ENCODE data around the gene SRGAP3.
A peak's percentile ranks its signal among the peaks of the same experiment; 100 is the strongest.
"Not testable (repeated sequence)": the region's sequence is repeated elsewhere in the genome, so short reads cannot be mapped to it uniquely, and the experiment has no call there.

Gene SRGAP3

DNA sequence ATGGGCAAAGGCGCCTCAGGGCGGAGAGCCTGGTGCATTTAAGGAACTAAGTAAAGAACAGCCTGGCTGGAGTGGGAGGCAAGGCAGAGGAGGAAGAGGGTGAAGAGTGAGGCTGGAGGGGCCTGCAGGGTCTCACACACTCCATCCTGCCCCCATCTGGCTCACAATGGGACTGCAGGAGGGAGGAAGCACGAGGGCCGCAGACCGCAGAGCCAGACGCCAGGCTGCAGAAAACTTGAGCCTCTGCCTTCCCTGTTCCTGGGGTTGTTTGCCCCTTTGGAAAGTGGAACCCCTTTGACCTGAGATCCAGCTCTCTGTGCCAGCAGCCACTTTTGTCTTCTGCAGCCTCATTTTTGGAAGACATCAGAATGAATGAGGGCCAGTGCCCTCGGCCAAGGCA, 138.0 kb downstream of the SRGAP3 start:
- no peak for DNase-seq (ENCODE audit: low read depth)

DNA sequence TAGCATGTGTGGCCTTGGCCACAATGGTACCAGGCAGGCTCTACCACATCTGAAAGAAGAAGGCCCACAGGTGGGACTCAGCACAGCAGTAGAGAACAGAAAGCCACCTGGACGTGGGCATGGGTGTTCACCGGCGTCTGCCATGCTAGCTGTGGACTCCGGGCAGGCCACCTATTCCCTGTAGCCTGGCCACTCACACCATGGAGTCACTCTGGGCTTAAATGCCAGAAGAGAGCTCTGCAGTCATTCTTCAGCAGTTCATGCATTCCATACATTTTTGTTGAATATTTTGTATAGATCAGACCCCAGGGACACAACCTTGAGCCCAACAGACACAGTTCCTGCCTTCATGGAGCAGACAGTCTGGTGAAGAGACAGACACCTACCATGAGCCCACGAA, 138.6 kb downstream of the SRGAP3 start:
- no peak for DNase-seq (ENCODE audit: low read depth)

DNA sequence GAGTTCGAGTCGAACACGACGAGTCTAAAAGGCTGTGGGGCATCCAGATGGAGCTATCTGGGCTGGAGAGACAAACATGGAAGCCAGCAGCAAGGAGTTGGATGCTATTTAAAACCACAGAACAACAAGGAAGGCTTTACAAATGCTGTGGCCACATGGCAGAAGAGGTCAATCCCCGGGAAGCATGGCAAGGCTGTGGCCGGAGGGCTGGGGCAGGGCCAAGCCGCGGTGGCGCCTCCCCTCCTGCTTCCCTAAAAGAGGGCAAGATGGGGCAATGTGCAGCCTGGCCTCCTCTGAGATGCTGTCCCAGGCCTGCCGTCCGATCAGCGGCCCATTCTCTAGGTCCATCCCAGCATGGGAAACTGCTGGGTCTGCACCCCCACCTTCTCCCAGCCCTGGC, 139.1 kb downstream of the SRGAP3 start:
- no peak for DNase-seq (ENCODE audit: low read depth)

DNA sequence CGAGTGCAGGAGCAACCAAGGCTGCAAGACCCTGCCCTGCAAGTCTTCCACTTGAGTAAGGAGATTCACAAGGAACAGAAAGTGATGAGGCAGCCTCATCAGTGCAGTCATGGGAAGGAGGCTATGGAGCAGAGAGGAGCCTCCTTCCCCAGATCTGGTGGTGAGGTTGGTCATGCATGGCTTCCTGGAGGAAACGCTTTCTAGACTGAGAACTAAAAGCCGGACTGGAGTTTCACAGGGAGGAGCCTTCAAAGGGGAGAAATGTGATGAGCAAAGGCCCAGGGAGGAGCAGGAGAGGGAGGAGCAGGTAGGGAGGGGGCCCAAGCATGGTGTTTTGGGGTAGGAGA, 139.9 kb downstream of the SRGAP3 start:
- no peak for DNase-seq (ENCODE audit: low read depth)

DNA sequence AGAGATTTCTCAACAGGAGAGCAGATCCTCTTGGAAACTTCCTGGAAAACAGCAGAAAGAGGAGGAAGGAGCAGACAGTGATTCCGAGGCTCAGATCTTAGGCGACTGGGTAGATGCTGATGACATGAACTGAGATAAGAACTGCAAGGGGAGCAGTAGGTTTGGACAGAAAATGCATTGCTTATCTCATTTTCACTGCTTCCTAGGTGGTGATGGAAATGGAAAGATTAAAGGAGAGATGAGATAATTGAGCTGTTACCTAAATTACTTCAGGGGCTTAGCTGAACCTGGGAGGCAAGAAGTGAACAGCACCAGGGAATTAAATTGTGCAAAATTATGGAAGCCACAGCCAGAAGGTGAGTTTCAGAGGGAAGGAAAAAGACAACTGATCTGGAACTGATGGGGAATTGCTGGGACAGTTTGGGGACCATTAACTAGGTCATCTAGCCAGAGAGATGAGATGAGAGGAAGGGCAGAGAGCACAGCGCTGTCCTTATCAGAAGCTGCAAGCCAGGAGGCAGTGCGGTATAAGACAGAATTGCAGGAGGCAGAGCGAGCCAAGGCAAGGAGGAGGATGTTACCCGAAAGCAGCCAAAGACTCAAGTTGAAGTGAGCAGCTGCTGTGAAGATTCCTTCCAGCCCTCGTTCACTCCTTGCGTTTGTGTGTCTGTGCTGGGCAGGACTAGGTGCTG, 140.4 kb downstream of the SRGAP3 start:
- DNase-seq (ENCODE audit: low read depth): no peak

DNA sequence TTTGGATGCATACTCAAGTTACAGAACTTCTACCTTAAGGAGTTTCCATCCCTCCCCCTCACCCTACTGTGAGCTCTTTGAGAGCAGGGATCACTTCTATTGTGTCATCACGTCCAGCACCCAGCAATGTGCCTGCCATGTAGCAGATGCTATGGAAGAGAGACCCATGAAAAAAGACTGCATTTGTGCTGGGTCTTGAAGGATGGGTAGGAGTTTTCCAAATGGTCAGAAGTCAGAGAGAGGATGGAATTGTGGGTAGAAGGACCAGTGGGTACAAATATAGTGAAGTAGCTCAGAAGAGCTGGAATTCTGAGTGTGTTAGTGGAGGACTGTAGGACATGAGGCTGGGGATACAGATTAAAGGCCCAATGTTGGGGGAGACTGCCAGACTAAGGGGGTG, 141.7 kb downstream of the SRGAP3 start:
- no peak for DNase-seq (ENCODE audit: low read depth)

DNA sequence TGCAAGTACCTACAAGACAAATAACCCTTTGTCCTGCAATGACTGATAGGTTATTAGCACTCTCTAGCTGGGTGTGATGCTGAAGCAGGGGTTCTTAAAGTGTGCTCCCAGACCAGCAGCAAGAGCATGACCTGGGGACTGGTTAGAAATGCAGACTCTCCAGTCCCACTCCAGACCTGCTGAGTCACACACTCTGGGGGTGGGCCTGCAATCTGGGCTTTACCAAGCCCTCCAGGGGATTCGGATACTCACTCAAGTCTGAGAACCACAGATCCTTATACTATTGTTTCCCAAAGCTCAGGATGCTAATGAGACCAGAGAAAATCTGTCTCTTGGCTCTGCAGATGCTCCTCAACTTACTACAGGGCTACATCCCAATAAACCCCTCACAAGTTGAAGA, 144.0 kb downstream of the SRGAP3 start:
- DNase-seq (ENCODE audit: low read depth): no peak

DNA sequence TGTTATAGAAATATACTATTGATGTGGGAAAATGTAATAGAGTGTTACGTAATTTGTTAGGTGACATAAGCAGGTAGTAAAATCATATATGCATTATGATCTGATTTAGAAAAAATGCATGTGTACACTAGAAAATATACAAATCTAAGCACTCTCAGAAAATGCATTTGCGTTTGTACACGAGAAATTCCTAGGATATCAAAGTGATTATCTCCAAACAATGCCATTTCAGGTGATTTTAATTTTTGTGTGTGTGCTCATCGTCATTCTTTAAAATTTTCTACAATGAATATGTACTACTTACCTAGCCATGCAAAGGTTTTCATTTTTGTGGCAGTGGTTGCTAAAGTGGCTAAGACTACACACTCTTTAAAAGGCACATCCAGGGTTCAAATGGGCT, 145.3 kb downstream of the SRGAP3 start:
- DNase-seq (ENCODE audit: low read depth): no peak

DNA sequence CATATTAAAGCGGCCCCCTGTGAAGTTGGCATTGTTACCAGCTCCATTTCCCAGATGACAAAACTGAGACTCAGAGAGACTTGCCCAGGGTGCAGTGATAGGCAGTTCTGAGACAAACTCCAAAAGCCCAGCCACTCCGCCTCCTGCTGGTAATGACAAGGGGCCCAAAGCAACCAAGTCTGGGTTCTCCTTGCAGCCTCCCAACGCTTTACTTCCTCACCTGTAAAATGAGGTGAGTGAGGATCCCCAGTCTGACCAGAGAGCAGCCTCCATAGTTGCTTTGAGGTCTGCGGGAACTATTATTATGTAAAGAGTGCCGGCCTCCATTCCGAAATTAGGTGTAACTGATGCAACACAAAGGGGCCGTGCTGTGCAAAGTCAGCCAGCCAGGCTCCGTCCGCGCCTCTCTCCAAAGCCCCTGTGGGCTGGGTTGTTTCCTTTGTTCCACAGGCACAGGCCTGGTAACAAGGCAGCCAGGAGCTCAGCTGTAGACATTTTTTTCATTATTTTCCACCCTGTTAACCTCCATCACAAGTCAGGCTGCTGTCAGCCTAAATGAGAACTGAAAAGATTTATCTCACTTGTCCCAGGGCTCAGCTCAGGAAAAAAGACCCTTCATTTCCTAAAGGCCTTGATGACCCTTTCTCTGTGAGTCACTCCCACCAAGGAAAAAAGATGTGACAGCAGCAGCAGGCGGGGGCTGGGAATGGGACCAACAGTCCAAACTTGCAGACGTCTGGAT, 147.0 kb downstream of the SRGAP3 start:
- DNase-seq (ENCODE audit: low read depth): no peak

DNA sequence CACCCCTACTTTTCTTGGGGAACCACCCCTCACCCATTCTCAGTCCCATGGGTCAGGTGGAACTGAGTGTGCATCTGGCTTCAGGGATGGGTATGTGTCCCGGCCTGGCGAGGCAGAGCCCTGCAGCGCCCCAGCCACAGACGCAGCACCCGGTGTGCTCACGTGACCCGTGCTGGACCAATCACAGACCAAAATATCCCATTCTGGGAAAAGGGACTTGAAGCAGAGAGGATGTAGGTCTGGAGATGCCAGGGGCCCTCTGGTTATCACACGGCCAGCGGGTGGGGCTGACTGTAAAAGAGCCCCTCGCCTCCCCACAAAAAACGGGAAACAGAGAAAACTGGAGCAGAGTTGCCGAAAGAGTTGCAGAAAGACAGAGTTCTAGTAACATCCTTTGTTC, 148.2 kb downstream of the SRGAP3 start:
- DNase-seq (ENCODE audit: low read depth): no peak

DNA sequence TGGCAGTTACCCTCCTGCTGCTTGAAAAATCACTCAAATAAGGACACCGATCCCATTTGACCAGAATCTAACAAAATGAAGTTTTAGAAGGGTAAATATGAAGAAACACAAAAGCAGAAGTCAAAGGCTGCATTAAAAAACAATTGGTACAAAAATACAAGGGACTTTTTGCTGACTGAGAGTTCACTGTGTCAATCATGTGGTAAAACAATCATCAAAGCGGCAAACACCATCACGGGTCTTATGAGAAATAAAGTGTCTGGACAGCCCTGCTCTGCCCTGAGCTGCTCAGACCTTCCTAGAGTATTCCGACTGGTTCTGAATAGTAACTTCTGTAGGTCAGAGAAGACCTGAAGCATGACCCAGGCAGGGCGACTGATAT, 148.9 kb downstream of the SRGAP3 start:
- DNase-seq (ENCODE audit: low read depth): no peak

DNA sequence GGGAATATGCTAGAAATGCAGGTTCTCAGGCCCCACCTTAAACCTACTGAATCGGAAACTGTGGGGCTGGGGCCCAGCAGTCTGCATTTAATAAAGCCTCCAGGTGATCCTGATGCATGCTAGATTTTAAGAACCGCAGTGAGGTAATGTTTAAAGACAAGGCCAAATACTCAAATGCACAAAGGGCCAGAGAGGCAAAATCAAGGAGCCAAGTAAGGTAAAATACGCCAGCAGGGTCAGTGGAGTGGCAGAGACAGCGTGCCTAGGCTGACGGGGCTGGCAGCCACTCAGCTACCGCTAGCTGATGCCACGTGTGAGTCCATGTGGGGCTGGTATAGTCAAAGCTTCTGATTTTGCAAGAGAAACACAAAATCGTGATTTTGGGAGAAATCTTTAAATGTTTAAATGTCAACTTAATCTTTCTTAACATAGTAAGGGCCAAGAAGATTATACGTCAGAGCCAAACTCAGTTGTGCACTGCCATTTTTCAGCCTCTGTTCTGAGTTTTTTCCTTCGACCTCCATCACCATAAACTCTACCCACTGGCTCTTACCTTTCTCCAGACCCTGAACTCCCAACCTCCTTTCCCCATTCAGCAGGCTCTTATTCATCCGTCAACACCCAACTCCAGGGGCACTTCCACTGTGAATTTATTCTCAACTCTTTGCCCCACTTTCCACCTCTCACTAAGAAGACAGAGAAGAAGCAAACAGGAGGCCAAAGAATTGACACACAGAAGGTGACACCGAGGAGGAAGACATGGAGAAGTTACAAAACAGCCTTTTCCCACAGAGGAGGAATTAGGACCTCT, 149.5 kb downstream of the SRGAP3 start:
- DNase-seq (ENCODE audit: low read depth): no peak

DNA sequence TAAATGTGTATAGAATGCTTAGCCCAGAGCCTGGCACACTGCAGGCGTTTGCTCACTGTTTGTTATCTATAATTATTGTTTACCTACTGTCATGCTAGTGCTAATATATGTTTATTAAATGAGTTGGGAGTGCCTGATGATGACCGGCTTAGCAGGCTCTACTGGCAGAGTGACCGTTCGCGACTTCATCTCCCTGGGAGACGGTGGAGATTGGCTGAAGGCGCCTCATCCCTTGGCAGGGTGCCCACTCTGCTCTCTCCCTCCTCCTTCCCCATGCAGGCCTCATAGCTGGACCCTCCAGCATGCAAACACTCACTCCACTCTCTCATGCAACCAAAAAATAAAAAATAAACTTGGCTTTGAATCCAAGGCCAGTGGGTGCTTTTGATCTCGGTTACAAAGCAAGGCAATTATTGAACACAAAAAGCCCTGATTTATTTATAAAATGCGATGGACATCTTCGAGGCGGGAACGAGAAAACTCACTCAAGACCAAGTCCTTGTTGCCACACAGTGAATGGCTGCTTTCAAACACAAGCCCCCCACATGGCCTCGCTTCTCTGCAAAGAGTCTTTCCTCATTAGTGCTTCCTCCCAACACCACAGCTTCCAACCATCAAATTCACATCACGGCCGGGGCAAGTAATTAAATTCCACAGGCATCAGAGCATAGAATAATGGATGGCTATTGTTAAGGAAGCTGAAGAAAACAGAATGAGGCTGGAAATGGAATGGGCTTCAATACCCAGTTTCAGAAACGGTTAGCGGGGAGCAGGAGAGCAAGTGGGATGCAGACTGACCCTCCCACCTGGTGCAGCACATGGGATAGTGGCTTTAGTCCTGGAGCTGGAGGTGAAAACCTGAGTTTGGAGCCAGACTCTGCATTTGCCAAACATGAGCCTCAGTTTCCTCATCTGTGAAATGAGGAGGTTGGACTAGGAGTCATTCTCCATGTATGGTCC, 150.4 kb downstream of the SRGAP3 start:
- DNase-seq (ENCODE audit: low read depth): no peak

DNA sequence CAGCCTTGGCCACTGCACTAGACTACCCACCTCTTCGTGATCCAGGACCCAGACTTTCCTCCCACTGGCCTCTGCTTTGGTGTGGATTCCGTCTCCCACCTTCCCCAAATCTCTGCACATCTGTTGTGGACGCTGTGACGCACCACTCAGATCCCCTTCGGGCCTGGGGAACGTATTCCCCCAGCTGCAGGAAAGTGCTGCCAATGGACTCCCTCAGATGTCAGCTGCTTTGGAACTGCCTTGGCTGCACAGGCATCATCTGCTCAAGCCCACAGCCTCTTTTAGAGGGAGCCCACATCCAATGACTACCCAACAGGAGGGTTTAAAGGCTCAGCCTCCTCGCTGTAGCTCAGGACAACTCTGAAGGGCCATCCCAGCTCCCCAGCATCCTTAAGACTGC, 152.0 kb downstream of the SRGAP3 start:
- no peak for DNase-seq (ENCODE audit: low read depth)

DNA sequence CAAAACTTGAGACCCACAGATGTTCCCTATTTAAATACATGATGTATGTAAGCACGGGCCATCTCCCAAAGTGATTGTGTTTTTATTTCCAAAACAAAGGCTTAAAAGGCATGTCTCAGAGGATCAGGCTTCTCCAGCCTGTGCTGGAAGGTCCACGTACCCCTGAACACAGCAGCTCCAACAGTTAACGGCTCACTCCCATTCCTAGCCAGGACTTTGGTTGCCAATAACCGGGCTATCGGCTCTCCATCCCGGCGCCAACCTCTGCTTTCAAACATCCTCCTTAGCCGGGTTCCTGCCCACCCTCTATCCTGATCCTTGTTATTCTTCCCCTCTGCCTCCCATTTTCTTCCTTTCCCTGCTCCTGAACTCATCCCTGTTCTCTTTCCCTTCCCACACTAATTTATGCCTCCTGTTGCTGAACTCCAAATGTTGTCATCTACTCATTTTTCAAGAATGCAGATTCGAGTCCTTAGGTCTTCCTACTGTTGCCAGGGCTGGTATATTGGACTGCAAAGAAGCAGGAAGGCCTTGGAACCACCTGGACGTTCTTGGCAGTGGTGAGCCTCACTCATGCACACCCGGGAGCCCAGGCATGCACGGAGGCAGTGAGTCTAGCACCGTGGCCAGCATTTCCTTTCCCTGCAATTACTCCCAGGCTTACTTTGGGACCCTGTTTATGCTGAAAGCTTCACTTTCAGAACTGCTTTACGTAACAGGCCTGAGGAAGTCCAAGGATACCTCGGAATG, 157.8 kb downstream of the SRGAP3 start:
- no peak for DNase-seq (ENCODE audit: low read depth)

DNA sequence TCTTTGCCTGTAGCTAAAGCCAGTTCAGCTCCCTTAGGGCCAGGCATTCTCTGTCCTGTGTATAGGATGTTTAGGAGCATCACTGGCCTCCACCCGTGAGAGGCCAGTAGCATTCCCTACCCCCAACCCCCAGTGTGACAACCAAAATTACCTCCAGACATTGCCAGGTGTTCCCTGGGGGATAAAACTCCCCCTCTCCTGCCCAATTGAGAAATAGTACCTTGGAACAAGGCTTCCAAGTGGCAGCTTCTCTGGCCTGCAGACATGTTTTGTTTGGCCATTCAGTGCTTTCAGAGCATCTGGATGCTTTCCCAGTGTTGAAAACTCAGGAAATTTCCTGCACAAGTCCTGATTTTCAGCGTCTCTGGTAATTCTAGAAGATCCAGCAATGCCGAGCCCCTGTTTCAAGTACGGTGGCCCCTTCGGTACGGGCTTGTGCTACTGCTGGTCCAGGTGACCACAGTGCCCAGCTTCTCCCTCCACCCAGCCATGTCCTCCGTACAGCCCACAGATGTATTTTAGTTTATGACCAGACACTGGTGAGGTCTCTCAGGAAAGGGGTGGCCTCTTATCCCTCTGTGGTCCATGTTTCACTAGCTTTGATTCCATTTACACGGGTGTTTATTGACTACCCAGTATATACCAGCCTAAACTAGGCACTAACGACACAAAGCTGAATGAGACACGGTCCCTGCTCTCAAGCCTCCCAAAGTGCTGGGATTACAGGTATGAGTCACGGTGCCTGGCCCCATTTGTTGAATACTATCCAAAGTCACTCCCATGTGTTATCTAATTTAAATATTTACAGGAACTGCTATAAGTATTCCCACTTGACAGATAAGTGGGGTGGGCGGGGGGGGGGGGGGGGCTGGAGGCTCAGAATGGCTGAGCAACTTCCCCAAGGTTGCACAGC, 160.7 kb downstream of the SRGAP3 start:
- DNase-seq (ENCODE audit: low read depth): peak; percentile 82

DNA sequence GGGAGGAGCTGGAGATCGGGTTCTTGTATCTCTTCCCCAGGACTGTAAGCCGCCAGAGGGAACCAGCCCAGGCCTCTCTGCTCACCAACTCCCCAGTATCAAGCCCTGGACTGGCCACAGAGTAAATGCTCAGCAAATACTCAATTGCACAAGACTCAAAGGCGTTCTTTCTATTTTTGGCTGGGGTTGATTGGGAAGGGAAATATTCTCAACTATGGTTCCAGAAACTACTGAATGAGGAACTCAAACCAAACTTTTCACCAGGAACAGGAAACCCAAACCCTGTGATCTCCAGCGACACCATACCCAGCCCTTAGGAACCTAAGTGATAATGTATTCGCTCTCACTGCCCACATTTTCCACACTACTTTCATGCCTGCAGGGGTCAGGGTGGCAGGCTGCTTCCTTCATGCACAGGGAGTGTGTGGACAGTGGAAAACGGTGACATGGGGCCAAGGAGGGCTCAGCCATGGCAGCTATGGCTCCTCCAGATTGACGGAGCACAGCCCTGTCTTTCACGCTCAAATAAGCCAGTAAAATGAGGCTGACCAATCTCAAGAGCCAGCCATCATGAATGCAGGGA, 161.5 kb downstream of the SRGAP3 start:
- peak; percentile 9 for DNase-seq (ENCODE audit: low read depth)

DNA sequence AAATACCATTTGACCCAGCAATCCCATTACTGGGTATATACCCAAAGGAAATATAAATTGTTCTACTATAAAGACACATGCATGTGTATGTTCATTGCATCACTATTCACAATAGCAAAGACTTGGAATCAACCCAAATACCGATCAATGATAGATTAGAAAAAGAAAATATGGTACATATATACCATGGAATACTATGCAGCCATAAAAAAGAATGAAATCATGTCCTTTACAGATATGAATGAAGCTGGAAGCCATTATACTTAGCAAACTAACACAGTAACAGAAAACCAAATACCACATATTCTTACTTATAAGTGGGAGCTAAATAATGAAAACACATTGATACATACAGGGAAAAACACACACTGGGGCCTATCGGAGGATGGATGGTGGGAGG, 164.0 kb downstream of the SRGAP3 start:
- DNase-seq (ENCODE audit: low read depth): not testable (repeated sequence)

DNA sequence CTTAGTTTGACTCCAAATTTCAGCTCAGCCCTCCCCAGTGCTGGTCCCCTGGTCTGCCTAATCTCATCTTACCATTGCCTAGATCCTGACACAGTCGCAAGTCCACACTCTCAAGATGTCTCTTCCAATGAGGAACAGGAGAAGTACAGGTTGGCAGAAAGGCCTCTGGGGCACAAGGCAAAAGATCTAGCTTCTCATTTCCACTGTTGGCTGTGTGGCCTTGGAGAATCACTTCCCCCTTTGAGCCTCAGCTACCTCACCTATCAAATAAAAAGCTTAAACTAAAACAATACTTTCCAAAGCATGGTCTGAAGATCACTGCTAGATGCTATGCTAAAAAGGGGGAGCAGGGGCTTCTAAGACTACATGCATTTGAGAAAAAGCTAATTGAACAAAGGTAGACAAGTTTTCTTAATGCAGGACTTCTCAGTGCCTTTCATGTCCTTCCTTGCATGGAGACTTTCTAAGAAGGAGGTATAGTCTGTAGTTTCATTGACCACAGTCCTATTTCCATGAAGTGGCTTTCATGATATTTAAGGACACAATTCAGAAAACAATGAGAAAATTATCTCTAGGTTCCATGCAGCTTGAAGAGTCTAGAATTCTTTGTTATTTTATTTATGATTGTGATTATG, 168.1 kb downstream of the SRGAP3 start:
- DNase-seq (ENCODE audit: low read depth): no peak
